Measurements from ENCODE around the gene SEMA4D. TPM values are rescaled to one million over a fixed set of nuclear protein-coding genes. Genes with fewer than 3 reads are reported as not detected.

SEMA4D gene
- total RNA-seq, 4 donors from 2014 or later, result 7.9 to 14.1 (median 10.6) TPM

DNA sequence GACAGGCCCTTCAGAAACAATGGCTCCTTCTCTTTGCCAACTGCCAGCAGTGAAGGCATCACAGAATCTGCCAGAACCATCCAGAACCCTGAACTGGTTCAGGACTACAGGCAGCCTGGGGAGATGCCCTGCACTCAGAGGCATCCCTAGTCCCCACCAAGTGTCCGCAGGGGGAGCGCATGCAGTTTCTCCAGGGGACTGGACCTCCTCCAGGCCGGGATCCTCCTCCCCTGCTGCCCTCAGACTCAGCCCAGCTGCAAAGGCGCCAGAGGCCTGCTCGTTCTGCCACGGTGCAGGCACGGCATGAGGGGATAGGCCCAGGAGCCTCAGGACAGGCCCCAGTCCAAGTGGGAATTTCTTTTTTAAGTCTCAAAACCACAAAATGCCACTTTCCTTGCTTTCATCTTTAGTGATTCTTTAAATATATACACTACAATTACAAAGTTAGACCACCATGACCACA is 72.0 kb downstream of the SEMA4D start:
- Histone ChIP-seq H3K4me3 (no peak overlapping the region), H3K27me3 (no peaks in the 10 kb centered on the region), H3K4me1 (peaks cover 0 to 7% (median 0%) of the 10 kb centered on the region in 4 donors), H3K36me3 (no peaks in the 10 kb centered on the region), H3K27ac (replicated peaks in 1 of 4) (no peak overlapping the region), H3K9me3 (no peaks in the 10 kb centered on the region)
- no peak for TF ChIP-seq POLR2AphosphoS5 (IDR thresholded peaks at IDR 0.05)
- TF ChIP-seq EP300 (IDR thresholded peaks at IDR 0.05), result no peak
- no peak for TF ChIP-seq POLR2A (IDR thresholded peaks at IDR 0.05; ENCODE audit: low read depth)
- TF ChIP-seq, protein P1, sequence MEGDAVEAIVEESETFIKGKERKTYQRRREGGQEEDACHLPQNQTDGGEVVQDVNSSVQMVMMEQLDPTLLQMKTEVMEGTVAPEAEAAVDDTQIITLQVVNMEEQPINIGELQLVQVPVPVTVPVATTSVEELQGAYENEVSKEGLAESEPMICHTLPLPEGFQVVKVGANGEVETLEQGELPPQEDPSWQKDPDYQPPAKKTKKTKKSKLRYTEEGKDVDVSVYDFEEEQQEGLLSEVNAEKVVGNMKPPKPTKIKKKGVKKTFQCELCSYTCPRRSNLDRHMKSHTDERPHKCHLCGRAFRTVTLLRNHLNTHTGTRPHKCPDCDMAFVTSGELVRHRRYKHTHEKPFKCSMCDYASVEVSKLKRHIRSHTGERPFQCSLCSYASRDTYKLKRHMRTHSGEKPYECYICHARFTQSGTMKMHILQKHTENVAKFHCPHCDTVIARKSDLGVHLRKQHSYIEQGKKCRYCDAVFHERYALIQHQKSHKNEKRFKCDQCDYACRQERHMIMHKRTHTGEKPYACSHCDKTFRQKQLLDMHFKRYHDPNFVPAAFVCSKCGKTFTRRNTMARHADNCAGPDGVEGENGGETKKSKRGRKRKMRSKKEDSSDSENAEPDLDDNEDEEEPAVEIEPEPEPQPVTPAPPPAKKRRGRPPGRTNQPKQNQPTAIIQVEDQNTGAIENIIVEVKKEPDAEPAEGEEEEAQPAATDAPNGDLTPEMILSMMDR (IDR thresholded peaks at IDR 0.05), result no peak
- WGBS, result 94% methylated on average over 6 of the region's 7 CpGs
- intact Hi-C loops (cut with DNase I), result no loop called here
- no peak for DNase-seq (ENCODE audit: extremely low spot score)

DNA sequence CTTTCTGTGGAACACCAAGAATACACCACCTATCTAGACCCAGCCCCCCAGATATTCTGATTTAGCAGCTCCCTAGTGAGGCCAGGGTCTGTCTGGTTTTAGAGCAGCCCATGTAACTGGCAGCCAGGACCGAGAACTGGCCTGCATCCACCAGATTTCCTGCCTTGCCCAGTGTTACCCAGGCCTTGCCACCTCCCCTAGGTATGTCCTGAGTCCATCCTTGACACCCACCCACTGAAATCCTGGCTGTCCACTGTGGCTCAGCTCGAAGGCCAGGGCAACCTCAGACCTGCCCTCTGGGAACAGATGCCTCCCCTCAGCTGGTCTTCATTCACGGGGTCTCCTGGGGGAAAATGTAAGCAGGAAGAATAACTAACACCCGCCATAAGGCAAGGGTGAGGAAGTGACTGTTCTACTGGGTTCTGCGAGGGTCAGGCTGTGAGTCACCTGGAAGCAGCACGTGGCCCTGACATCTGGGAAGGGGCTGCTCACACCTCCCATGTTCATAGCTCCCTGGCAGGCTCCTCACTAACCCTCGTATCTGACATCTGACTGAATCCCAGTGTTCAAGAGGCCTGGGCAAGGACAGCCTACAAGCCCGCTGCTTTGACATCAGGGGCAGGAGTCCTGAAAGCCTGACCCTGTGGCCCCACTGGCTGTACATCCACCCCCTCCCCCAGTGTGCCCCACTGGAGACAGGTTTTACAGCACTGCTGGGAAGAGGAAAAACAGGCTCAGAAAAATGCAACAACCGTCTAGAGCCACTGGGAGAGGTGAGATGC is 72.7 kb downstream of the SEMA4D start:
- Histone ChIP-seq H3K4me1 (peaks cover 0 to 7% (median 0%) of the 10 kb centered on the region in 4 donors), H3K9me3 (no peaks in the 10 kb centered on the region), H3K36me3 (no peaks in the 10 kb centered on the region), H3K4me3 (no peak overlapping the region), H3K27ac (replicated peaks in 1 of 4) (no peak overlapping the region), H3K27me3 (no peaks in the 10 kb centered on the region)
- DNase-seq (ENCODE audit: extremely low spot score), result no peak
- WGBS, result 68% methylated on average over 7 of the region's 9 CpGs
- intact Hi-C loops (cut with DNase I), result no loop called here
- TF ChIP-seq, protein P1 (IDR thresholded peaks at IDR 0.05), result no peak
- TF ChIP-seq POLR2A (IDR thresholded peaks at IDR 0.05; ENCODE audit: low read depth) (no peak), POLR2AphosphoS5 (IDR thresholded peaks at IDR 0.05) (no peak), EP300 (IDR thresholded peaks at IDR 0.05) (no peak)

DNA sequence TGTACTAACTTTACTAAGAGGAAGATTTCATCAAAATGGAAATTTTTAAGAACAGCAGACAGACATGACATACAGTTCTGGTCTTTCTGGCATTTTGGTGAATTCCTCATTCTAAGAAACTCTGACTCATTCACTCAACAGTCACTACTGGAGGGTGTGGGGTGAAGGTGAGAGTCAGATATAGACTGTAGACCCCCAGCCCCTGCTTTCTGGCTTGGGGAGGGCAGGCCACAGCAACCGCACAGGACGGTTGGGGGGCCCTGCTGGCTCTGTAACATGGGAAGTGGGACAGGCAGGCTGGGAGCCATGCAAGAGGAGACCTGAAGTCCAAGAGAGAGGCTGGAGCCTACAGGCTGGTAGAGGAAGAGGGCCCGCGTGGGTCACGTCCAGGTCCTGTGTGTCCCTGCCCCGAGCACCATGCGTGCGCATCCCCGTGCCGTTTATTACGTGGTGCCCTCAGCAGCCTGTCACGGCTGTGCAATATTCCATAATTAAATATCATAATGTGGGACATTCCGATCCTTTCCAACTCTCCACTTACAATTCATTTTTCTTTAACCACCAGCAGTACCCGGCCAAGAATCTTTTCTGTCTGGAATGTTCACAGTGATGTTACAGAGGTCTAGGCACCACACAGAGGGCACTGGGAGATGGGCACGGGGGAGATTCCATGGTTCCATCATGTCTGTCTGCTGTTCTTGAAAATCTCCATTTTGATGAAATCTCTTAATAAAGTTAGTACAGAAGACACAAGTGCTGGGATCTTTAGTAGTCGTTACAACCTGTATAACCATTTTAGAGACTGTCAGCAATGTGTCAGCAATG is 75.5 kb downstream of the SEMA4D start:
- TF ChIP-seq POLR2A (IDR thresholded peaks at IDR 0.05; ENCODE audit: low read depth) (no peak), EP300 (IDR thresholded peaks at IDR 0.05) (no peak)
- intact Hi-C loops (cut with DNase I), result no loop called here
- no peak for DNase-seq (ENCODE audit: extremely low spot score)
- Histone ChIP-seq H3K27ac (replicated peaks in 1 of 4) (no peak overlapping the region), H3K4me1 (peaks cover 0 to 4% (median 2%) of the 10 kb centered on the region in 4 donors), H3K27me3 (no peaks in the 10 kb centered on the region), H3K9me3 (no peaks in the 10 kb centered on the region), H3K36me3 (peaks cover 0 to 5% (median 0%) of the 10 kb centered on the region in 4 donors), H3K4me3 (no peak overlapping the region)
- WGBS, result 85% methylated on average over 16 of the region's 16 CpGs

DNA sequence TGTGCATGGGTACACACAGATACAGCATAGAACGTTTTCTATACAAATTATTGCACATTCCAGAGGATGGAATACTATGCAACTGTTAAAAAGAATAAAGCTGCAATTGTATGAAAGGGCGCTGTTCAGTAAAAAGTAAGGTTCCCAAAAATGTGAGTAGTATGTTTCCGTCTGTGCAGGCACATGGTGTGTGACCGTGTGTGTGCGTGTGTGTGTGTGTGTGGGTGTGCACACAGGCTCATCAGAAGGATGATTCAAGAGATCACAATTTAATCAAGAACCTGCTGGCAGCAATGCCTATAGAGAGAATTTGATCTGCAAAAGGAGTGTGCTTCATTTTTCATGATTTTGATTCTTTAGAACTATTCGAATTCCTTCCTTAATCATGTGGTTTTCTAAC is 76.3 kb downstream of the SEMA4D start:
- Histone ChIP-seq H3K4me1 (peaks cover 0 to 4% (median 2%) of the 10 kb centered on the region in 4 donors), H3K27ac (replicated peaks in 1 of 4) (no peak overlapping the region), H3K36me3 (peaks cover 0 to 6% (median 0%) of the 10 kb centered on the region in 4 donors), H3K4me3 (no peak overlapping the region), H3K9me3 (no peaks in the 10 kb centered on the region), H3K27me3 (no peaks in the 10 kb centered on the region)
- WGBS, result 93% methylated on average over 6 of the region's 6 CpGs
- intact Hi-C loops (cut with DNase I), result no loop called here
- DNase-seq (ENCODE audit: extremely low spot score), result no peak
- no peak for TF ChIP-seq POLR2AphosphoS5 (IDR thresholded peaks at IDR 0.05)
- TF ChIP-seq EP300 (IDR thresholded peaks at IDR 0.05), result no peak
- TF ChIP-seq, protein P1 (IDR thresholded peaks at IDR 0.05), result no peak
- no peak for TF ChIP-seq POLR2A (IDR thresholded peaks at IDR 0.05; ENCODE audit: low read depth)
